Measurements from ENCODE around the gene RACGAP1. TPM values are rescaled to one million over a fixed set of nuclear protein-coding genes. Genes with fewer than 3 reads are reported as not detected.

The RACGAP1 gene
- total RNA-seq, 1 experiment from 2014 or later, result 147 TPM

DNA sequence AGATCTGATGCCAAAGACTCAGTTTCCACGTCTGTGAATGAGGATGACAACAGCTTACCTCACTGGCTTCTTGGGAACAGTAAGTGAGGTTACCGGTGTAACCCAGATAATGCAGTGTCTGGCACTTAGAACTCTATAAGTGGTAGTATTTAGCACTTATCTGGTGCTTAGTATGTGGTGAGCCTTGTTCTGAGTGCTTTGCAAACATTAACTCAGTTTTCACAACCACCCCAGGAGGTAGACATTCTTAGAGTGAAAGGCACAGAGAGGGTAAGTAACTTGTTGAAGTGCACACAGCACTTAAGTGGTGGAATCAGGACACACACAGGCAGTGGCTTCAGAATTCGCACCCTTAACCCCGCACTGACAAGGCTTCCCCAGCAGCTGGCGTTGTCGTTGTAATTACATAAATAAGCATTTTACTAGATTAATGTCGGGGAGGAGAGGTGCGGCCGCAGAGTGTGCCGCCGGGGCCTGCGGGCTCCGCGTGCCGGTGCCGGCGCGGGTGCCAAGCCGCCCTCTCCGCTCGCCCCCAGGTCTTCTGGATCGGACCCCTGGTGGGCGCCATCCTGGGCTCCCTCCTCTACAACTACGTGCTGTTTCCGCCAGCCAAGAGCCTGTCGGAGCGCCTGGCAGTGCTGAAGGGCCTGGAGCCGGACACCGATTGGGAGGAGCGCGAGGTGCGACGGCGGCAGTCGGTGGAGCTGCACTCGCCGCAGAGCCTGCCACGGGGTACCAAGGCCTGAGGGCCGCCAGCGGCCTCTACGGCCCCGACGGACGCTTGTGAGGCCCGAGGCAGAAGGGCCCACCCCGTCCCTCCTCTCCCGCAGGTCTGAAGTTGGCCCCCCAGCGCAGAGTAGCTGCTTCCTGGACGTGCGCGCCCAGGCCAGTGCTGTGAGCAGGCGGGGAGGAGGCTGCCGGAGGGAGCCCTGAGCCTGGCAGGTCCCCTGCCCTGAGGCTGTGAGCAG, 70.1 kb downstream of the RACGAP1 start:
- no peak for DNase-seq (ENCODE audit: low spot score)

DNA sequence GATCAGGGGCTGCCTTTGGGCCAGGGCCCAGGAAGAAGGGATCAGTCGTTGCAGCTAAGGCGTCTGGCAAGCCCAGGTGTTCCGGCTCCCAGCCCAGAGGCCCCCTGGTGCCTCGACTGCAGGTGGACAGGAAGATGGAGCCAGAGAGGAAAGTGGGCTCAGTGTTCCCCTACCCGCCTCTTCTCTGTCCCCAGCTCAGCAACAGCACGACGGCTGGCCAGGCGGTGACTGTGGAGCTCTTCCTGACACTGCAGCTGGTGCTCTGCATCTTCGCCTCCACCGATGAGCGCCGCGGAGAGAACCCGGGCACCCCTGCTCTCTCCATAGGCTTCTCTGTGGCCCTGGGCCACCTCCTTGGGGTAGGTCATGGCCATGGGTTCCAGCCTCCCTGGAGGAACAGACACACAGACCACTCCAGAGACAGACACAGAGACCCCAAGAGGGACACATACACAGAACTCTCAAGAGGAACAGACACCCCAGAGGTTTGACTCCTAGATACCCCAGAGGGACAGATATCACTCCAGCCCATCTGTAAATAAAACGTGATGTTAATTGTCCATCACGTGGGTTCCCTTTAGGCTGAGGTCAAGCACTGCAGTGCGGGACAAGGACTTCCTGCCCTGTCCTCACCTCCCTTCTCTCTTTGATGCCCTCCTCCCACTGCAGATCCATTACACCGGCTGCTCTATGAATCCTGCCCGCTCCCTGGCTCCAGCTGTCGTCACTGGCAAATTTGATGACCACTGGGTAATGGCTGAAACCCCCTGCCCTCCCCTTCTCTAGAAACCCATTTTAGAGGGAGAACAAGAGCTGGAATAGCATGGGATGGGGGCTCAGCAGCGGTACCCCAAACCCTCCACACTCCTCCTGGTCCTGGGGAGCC, 71.1 kb downstream of the RACGAP1 start:
- no peak for DNase-seq (ENCODE audit: low spot score)

DNA sequence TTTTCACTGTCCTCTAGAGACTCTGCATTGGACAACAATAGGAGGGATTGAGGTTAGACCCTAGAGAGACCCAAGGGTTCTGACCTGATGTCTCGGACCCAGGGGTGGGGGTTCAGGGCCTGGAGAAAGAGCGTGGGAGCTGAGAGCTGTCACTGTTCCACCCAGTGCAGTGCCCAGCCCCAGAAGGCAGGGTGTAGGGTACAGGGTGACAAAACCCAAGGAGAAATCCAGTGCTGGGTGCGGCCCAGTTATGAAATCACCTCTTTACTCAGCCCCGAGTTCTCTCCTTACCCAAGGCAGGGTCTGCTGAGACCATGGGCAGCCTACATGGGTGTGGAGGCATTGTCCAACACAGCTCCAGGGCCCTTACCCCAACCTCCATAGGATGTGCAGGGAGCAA, 72.1 kb downstream of the RACGAP1 start:
- DNase-seq (ENCODE audit: low spot score), result no peak

DNA sequence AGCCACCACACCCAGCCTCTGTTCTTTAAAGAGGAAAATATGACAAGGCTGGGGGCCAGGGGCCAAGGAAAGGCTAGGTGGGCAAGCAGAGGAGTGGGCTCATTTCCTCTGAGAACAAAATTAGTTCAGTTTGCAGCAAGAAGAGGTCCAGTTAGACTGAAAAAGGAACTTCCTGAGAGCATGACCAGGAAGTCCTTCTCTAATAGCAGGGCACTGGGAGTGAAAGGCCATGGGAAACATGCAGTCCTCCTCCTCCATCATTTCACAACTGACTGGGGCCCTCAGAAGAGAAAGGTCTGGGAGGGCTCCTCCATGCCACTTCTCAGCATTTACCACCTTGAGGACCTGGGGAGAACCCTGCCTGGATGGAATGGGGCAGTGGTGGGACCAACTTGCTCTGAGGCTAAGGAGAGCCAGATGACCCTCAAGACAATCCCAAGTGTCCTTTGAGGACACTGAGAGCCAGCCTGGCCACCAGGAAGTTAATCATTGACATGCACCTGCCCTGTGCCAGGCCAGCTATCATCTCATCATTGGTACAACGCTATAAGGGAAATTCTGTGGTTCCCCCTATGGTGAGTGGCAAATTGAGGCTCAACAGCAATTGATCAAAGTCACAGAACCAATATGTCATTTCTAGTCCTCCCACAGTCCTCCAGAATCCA, 72.8 kb downstream of the RACGAP1 start:
- DNase-seq (ENCODE audit: low spot score), result no peak

DNA sequence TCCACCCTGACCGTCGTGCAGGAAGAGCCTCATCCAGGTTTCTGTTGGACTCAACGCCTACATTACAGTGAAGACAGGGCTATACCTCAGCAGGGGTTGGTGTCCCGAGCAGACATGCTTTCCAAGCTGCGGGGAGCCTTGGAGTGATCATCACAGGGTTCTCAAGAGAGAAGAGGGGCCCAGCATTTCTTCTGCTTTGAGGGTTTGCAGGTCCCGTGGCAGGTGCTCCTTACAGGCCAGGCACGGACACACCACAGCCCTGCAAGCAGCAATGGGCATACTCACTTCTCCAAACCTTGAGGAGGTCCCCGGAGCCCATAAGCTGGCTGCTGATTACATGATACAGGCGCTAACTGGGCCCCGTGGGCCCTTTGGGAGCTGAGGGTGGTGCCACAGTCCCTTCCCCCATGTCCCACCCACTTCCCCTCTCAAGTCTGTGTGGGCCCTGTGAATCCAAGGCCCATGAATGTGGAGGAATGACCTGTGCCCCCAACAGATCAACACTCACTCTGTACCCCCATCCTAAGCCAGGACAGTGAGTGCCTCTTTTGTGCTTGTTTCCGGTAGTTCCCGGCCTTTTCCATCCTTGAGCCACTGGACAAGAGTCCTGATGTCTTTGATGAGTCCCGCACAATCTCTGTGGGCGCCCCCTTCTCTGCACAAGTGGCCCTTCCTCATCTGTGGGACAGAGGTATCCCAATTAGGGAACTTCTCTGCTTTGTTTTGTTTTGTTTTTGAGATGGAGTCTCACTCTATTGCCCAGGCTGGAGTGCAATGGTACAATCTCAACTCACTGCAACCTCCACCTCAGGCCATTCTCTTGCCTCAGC, 73.7 kb downstream of the RACGAP1 start:
- DNase-seq (ENCODE audit: low spot score), result no peak

GRCh38 chr12:49950273-49951251, 74.7 kb downstream of the RACGAP1 start, which contains the start of gene AQP2:
Gene AQP2, plus strand, starts transcription at chr12:49950737. Its CDS starts 94 bp downstream, at chr12:49950831.
- no peak for DNase-seq (ENCODE audit: low spot score)

DNA sequence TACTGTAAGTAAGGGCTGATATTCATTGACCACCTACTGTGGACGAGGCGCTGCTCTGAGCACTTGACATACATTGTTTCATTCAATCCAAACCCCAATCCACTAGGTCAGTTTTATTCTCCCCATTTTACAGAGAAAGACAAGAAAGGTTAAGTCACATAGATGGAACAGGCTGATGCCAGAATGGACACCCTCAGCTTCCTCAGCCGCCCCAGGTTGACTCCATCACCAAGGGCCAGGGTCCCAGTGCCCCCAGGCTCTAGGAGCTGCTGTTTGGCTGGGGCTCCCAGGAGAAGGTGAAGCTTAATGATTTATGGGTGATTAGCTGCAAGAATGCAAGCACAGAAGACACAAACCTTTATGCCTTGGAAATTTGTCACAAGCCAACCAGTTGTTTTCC, 75.4 kb downstream of the RACGAP1 start:
- no peak for DNase-seq (ENCODE audit: low spot score)

DNA sequence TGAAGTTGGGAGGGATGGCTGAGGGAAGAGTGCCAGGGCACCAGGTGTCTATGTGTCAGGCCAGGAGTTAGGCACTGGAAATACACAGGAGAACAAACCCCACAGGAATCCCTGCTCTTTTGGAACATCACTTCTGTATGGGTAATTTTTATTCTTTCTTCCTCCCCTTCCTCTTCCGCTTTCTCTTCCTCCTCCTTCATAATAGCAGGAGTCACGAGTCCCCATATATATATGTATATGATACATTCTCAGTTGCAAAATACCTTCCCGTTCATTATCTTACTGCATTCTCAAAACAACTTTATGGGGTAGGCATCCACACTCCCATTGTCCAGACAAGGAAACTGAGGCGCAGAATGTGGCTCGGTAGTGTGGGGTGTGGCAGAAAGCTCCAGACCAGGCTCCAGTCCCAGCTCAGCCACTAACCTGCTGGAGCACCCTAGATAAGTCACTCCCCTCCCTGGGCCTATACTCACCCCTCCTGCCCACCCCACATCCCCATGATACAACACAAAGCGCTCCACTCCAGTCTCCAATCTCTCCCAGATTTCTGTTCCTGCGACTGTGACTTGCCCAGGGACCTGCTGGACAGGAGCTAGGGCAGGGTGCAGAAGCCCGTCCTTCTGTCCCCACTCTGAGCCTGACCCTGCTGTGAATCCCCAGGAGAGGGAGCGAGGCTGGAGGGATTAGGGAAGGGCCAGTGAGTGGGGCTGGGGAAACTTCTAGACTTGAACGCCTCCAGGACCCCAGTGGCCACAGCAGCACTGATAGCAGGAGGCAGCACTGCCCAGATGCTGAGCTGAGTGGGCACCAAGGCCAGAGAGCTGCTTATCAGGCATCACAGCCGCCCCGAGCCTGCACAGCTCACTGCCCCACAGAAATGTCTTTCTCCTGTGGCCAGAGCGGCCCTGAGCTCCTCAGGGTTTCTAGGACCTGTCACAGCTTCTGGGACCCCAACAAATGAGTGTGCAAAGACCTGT, 76.1 kb downstream of the RACGAP1 start:
- no peak for DNase-seq (ENCODE audit: low spot score)

GRCh38 chr12:49947593-49948226, 77.6 kb downstream of the RACGAP1 start:
- no peak for DNase-seq (ENCODE audit: low spot score)

- no peak for DNase-seq (ENCODE audit: low spot score)
Measured at GRCh38 chr12:49946497-49946896, 78.8 kb downstream of the RACGAP1 start.

DNA sequence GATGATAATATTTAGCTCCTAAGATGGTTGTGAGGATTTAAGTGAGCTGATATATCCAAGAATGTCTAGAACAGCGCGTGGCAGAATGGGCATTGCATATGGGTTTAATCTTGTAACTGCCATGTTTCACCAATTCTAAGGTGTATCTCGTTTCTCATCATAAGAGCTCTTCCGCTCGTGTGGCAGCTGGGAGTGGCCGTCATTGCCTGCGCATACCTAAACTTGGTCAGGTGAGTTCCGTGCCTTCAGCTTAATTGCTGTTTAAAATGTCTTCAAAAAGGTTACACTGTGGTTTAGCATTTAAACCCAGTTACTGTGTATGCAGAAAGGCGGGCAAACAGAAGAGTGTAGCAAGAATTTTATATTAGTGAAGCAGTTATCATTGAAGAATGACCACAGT, 79.2 kb downstream of the RACGAP1 start:
- no peak for DNase-seq (ENCODE audit: low spot score)

DNA sequence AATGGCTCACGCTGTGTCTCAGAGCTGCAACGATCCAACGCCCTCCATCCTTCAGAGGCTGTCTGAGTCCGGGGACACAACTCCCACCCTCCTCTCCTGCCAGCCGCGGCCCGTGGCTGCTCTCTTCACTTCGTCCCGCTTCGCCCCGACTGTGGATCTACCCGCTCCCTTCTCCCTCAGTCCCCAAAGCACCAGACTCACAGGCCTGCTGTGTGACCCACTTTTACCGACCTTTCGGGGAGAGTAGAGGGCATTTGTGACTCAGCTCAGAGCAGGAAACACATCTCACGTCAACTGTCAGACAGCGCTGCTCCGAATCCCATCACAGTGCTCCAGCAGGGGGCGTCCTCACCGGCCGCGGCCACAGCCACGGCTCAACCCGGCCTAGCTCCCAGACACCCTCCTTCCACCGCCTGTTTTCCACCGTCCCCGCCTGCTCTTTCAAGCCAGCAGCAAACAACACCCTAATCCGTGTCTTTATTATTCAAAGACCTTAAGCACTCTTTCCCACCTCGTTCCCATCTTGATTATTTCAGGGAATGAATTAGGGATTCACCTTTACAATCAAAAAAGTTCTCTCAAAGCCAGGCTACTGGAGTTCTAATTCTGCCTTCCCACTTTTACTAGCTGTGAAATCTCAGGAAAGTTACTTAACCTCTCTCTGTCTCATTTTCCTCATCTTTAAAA, 79.8 kb downstream of the RACGAP1 start:
- DNase-seq (ENCODE audit: low spot score), result peak; percentile 72

DNA sequence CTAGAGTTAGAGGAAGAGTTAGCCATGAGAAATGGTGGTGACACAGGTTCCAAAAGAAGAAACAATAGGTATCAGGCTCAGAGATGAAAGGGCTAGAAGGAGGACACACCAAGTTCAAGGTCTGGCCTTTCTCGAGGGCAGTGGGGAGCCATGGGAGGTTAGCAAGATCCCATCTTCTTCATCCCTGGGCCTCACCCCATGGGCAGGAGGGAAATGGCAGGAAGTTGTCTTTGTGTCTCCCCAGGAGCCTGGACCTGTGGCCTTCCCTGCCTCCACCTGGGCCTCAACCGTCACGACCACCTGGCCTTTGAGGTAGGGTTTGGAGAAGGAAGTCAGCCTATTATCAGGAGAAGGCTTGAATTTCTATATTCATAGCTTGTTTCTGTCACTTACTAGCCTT, 80.6 kb downstream of the RACGAP1 start:
- no peak for DNase-seq (ENCODE audit: low spot score)

GRCh38 chr12:49944046-49944445, 81.2 kb downstream of the RACGAP1 start:
- no peak for DNase-seq (ENCODE audit: low spot score)

DNA sequence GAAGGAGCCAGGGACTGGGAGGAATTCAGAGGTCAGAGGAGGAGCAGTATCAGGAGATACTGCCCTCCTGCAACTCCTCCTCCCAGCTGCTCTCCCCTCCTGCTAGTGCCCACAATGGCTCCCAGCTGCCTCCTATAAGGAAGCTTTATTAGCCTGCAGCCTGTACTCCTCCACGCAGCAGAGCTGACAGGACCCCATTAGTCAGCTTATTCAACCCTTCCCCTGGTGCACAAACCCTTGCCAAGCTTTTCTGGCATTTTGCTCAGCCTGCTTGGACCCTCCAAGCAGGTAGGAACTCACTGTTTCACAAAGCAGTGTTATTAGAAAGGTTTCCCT, 81.7 kb downstream of the RACGAP1 start:
- DNase-seq (ENCODE audit: low spot score), result no peak

DNA sequence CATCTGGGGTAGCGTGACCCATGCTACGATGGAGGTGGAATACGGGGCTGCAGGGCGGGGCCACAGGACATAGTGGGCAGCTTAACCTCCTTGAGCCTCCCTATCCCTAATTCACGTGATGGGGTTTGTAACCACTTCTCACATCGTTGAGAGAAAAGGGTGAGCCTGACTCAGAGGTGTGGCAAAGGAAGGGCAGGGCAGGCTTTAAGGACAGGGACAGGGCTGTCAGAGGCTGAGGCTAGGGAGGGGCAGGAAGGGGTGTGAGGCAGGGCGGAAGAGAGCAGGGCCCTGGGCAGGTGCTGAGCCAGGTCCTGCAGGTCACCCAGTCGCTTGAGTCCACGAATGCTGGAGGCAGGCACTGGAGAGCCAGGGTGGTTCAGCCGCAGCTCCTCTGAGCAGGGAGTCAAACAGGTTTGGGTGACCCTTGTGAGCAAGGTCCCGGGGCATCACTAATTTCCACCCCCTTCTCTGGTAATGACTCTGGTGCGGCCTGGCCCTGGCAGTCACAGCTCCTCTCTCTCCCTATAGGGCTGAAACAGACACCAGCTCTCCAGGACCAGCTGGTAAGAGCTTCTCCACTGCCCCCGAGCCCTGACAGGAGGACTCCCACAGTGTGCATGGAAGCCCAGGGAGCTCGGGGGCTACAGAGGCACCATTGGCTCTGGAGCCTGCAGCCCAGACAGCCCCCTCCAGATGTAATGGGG, 82.2 kb downstream of the RACGAP1 start:
- DNase-seq (ENCODE audit: low spot score), result no peak

DNA sequence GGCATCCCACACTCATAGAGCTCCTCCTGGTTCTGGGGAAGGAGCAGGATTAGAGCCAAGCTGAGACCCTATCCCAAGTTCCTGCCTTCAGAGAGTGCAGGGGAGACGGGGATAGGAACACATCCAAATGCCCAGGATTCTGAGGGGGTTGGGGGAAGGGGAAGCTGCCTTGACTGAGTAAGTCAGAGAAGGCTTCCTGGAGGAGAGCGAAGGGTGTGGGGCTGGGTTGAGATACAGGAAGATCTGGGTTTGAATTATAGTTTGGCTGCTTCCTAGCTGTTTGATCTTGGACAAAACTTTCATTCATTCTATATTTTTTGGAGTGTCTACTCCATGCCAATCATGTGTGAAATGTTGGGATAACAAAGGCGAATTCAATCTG, 82.8 kb downstream of the RACGAP1 start:
- DNase-seq (ENCODE audit: low spot score), result no peak
